Gastroesophageal sphincter (tissue), 3 donors: Measurements from ENCODE around the gene ARL4D.

Experiments used
- EP300 ChIP-seq: sonication (generic); formaldehyde crosslinking; IDR thresholded peaks from one replicate; pipeline ENCODE4 v1.6.1; 2017; ENCODE audit warnings: antibody characterized with exemption, mild to moderate bottlenecking
- POLR2AphosphoS5 ChIP-seq: sonication (generic); formaldehyde crosslinking; IDR thresholded peaks from one replicate; pipeline ENCODE4 v1.6.1; 2017; ENCODE audit warnings: antibody characterized with exemption
- TF ChIP-seq, protein P1 (sequence below), 4 experiments: fragments of 200-600 bp in 2 of 4; fragments of 450-650 bp in 2 of 4; sonication (generic) in 1 of 4; IDR thresholded peaks; one replicate each; pipeline ENCODE4 v1.5.1; 2017 to 2019; ENCODE audit warnings: antibody characterized with exemption in 4 of 4, mild to moderate bottlenecking in 2 of 4, moderate library complexity in 2 of 4

DNA sequence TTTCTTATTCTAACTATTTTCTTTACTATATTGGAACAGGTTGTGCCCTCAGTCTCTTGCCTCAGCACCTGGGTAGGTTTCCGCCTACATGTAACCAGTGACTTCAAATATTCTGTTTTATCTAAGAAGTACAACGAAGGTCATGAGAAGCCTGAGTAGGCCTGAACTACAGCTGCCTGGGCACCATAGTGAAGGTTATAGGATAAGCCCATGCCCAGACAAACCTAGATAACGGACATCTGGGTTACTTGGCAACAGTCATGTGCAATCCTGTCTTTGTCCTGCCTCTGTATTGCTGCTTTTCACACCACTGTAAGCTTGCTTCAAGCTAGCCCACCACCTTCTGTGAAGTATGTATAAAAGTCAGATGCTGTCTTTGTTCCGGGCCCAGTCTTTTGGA is 25.4 kb upstream of the ARL4D start:
- TF ChIP-seq, protein P1, sequence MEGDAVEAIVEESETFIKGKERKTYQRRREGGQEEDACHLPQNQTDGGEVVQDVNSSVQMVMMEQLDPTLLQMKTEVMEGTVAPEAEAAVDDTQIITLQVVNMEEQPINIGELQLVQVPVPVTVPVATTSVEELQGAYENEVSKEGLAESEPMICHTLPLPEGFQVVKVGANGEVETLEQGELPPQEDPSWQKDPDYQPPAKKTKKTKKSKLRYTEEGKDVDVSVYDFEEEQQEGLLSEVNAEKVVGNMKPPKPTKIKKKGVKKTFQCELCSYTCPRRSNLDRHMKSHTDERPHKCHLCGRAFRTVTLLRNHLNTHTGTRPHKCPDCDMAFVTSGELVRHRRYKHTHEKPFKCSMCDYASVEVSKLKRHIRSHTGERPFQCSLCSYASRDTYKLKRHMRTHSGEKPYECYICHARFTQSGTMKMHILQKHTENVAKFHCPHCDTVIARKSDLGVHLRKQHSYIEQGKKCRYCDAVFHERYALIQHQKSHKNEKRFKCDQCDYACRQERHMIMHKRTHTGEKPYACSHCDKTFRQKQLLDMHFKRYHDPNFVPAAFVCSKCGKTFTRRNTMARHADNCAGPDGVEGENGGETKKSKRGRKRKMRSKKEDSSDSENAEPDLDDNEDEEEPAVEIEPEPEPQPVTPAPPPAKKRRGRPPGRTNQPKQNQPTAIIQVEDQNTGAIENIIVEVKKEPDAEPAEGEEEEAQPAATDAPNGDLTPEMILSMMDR (IDR thresholded peaks at IDR 0.05) = no peak
- TF ChIP-seq POLR2AphosphoS5 (no peak), EP300 (no peak)
